GM19238 (cell line): ENCODE results near the gene CDH13.

Experiments used
- DNase-seq: peaks from one replicate; pipeline ENCODE4 v3.0.0; 2011; ENCODE audit warnings: low spot score; ENCODE audit not compliant: insufficient read length

The CDH13 gene

DNA sequence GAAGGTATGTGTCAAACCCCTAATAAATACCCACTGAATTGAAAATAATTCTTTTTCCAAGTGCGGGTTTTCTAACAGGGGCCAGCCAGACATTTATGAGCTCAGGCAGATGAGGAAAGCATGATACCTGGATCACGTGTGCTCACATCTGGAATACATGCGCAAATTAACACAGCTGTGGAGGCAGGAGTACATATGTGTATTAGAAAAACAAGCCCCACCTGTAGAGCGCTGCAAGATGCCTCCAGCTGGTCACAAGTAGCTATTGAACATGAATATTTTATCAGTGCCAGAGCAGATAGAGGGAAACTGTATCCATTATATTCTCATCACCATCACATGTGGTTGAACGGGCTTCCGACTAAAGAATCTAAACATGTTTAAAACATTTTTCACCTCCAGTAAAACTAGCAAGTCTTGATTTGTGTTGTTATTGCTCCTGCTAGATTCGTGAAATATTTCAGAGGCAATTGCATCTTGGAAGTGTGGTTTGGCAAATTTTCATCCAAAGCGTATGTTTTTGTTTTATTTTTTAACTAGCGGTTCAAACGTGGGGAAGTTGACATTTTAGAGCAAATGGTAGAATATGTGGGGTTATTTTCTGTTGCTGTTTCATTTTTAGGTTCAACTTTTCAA is 482.8 kb downstream of the CDH13 start:
- no peak for DNase-seq

DNA sequence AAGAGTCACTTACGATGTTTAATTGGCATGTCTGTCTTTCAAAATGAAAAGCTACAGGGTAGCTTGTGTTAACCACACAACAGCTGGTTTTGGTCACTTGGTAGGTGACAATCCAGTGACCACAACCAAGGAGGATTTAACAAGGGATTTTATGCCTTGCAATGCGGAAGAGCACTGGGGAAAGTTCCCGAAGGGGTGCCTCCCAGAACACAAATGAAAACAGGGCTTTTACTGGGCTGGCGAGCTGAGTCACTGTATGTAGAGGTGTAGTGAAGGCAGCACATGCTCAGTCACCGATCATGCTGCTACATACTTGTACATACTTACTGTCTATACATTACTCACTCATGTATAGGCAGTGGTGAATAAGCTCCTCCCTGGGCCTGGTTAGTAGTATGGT is 483.5 kb downstream of the CDH13 start:
- no peak for DNase-seq

DNA sequence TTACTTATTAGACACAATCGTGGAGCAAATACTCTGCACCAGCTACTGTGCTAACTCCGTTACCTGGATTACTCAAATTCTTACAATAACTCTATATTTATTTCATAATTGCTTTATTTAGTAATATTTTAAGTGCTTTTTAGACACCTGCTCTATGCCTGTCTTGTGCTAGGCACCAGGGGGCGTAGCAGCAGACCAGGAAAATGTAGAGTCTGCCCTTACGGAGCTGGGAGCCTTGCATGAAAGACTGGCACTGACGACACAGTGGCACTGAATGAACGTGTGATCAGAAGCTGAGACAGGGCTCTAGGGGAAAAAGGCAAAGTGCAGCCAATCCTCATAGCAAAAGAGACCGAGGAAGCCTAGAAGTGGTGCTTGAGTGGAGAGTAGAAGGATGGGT is 486.5 kb downstream of the CDH13 start:
- no peak for DNase-seq

DNA sequence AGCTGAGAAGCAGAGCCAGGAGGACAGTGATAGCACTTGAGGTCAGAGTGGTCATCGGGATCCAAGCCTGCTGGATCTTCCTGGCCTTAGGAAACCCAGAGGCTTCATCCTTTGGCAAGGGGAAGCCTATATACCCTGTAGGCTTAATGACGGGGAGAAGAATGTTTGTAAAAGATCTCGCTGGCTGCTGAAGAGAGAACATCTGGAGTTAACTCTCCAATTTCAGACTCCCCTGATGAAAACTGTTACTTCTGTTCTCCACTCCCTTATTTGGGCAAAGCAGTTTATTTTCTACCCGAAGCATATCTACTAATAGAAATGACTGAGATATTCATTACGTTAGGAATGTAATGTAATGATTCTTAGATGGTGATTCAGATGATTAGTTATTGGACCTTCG is 487.0 kb downstream of the CDH13 start:
- no peak for DNase-seq

DNA sequence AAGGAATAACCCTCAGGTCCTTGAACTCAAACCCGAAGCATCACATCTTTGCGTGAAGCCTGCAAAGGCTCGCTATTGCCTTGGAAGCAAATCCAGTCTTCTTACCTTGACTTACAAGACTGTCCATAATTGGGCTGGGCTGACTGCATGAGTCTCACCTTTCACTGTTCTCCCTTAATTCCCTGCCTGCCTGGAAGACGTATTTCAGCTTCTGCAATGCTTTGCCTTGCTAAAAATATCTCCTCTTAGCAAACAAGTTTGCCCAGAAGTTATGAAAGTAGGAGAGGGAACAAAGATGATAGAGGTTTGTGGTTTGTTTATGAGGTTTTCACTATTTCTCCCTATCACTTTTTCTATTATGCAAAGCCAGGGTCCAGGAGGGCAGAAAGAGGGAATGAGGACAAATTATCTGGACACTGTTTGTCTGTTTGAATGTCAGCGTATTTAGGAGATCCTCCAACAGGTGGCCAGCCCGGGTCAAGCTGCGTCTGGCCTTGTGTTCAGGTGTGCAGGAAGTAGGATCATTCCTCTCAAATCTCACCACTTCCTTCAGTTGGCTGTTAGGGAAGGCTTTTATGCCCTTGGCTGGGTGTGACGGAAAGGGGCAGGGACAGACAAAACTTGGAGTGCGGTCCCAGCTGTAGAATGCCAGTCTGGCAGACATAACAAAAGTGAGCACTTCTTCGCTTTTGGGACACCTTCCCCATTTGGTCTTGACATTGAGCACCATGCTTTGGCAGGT is 488.9 kb downstream of the CDH13 start:
- no peak for DNase-seq

DNA sequence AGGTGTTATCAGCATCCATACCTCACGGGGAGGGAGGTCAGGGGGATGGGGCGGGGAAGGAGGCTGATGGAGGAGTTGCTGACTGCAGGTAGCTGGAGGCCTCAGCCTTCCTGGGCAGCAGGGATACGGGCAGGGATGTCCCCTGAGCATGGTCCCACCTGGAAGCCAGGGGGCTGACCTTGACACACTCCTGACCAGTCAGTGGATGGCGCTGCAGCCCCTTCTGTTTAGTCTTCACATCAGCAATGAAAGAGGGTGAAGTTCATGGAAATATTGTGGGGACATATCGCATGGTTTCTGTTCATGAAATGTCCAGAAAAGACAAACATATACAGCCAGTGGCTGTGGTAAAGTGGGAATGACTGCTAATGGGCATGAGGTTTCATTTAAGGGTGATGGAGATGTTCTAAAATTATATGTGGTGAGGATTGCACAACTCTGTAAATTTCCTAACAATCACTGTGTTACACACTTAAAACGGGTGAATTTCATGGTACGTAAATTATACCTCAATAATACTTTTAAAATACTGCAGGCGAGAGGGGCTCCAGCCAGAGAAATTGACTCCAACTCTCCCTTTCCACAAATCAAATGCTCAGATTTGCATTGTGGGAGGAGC is 489.6 kb downstream of the CDH13 start:
- DNase-seq: no peak

DNA sequence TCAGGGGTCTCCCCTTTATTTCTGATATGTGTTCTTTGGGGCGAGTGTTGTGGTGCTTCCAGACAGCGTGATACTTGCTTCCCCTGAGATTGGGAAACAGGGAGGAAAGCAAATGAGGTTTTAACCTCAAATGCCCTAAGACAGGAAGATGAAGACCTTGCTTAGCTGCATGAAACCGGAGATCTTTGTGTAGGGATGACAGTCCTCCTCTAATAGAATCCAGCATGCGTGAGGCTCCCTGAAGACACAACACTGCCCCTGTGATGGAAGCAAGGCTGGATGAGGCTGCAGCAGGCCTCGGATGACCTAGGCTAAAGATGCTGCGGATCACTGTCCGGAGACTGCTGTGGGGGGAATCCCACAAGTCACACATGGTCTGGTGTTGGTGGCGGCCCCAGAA is 491.0 kb downstream of the CDH13 start:
- no peak for DNase-seq

DNA sequence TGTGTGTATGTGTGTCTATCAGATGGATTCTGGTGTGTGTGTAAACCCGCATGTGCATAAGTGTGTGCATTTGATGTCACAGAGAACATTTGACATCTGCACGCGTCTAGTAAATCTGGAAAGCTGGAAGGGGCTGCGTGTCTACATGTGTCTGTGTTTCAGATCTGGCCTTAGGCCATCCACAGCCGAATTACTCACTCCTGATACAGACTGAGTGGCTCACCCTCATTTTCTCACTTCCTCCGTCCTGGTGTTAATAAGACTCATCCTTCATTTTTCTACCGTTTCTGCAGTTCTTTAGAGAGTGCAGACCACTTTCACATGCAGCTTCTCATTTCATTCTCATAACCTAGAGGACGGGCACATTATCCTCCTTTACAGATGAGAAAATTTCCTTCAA is 491.6 kb downstream of the CDH13 start:
- DNase-seq: no peak

DNA sequence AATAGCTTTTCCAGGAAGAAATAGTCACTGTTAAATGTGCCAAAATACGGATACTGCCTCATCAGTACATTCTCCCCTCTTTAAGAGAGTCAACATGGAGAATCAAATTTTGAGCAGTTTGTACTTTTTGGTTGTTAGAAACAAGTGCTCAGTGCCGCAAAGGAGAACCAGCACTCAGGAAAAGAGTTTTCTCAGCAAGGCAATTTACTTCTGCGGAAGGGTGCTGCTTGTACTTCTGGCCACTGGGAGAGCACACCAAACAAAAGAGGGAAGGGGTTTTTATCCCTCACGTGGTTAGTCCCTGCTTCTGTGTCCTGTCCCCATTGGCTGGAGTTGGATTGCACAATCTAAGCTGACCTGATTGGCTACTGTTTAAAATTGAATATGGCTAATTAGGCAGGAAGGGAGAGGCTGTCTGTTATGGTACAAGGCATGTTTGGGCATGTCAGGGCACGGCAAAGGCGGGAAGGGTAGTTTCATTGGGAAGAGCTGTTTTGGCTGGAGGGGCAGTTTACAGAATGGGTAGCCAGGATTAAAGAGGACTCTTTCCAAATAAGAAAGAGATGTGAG is 499.3 kb downstream of the CDH13 start:
- DNase-seq: no peak

DNA sequence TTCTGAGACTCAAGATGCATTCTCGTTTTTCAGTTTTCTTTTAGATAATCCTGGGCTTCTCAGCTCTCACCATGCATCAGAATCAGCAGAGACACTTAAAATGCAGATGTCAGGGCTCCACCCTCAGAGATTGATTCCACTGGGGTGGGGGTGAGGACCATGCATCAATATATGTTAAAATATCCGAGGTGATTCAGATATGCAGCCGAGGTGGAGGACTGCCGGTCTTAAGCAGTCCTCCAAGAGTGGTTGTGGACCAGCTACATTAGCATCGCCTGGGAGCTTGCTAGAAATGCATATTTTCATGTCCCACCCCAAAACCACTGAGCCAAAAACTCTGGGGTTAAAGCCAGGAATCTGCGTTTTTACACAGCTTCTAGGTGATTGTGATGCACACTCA is 501.3 kb downstream of the CDH13 start:
- DNase-seq: no peak

DNA sequence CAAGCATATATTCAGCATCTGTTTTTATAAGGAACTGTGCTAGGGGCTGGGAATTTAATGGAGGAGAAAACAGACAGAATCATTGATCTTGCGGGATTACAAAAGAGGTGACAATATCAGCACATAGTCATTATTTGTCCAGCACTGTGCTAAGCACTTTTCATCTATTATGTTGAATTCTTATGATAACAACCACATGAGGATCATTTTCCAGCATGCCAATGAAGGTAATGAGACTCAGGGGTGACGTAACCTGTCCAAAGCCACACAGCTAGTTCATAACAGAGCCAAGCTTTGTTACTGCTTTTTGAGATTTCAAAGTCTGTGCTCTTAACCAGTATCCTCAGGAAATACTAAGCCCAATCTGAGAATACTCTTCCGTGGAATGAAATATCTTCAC is 503.3 kb downstream of the CDH13 start:
- no peak for DNase-seq

DNA sequence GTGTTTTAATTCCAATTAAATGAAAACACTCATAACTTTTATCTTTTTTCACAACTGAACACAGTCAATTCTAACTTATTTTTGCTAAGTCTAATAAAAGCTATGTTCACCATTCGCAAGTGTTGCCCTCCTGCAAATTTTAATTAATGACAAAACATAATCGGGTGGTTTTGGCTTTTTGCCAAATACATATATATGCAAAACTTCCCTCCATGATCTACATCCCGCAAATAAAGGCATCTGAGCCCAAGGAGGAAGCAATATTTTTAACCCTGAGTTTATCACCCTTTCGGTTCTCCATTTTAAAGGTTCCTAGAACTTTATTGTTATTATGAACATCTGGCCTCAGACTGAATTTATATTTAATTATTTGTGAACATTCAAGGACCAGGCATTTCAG is 507.9 kb downstream of the CDH13 start:
- no peak for DNase-seq

DNA sequence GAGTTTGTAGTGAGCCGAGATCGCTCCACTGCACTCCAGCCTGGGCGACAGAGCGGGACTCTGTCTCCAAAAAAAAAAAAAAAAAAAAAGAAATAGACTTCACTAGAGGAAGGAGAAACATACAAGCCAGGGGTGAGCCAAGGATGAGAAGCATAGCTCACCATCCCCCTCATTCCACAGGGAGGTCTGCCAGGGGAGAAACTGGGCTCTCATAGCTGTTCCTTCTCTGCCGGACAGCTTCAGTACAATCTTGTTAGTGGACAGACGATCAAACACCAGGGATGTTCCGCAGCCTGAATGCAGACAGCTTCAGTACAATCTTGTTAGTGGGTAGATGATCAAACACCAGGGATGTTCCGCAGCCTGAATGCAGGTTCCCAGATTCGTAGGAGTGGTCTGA is 509.6 kb downstream of the CDH13 start:
- DNase-seq: no peak

DNA sequence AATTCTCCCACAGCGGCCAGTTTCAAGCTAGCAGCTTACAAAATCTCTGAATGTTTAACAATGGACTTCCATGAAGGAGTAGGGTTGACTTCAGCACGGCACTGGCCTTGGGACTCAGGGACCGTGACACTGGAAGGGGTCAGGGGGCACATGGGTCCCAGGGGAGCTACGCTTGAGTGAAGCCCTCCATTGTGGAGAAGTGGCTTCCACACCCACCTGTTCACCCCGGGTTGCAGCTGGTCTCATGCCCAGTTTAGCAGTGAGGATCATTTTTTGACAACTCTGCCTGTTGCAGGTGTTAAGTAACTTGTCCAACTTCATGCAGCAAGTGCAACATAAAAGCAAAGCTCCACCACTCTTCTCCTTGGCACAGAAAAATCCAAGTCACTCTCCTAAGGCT is 510.2 kb downstream of the CDH13 start:
- DNase-seq: no peak

DNA sequence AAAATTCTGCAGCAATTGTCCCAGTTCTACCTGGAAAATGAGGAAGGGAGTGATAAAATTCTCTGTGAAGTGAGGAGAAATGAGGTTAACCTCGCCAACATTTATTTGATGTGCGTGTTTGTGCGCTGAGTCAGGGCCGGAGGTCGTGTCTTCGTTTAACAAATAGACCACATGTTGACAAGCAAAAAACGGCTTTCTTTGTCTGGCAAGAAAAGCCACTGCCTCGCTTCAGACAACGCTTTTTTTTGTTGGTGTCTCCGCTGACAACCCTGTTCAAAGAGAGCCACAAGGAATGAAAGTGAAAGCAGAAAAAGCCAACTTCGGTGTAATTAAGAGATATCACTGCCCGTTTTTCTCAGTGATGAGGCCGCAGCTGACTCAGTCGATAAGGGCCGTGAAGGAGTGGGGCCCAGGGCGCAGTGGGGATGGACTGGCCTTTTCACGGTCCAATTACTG is 510.6 kb downstream of the CDH13 start:
- no peak for DNase-seq

DNA sequence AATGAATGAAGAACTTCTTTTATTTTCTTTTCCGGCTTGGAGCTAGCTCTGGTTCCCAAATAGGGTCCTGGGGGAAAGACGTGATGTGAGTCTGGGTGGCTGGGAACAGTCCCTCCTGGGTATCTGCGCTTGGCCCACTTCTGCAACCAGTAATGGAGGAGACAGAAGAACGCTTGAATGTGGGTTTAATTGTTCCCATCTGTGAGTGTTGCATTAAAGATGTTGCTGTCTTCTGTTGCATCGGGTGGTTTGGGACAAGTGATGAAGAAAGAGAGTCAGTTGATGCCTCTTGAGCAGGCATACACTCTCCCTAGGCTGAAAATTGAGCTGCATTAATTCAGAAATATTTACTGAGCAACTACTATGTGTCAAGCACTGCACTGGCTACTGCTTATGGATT is 511.1 kb downstream of the CDH13 start:
- no peak for DNase-seq

DNA sequence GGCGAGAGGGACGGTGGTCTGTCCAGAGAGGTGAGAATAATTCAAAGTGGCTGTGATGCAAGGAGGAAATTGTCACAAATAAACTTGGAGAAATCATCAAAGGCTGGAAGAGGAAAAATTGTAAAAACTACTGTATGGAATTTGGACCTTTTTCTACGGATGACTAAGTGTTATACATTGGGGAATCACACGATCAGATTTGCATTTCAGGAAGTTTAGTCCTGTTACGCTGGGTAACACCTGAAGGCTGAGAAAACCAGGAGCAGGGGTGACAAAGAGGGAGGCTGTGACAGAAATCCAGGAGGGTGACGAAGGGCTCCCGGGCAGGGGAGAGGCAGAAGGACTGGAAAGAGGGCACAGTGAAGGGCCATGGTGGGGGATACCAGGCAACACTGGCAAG is 511.7 kb downstream of the CDH13 start:
- no peak for DNase-seq

DNA sequence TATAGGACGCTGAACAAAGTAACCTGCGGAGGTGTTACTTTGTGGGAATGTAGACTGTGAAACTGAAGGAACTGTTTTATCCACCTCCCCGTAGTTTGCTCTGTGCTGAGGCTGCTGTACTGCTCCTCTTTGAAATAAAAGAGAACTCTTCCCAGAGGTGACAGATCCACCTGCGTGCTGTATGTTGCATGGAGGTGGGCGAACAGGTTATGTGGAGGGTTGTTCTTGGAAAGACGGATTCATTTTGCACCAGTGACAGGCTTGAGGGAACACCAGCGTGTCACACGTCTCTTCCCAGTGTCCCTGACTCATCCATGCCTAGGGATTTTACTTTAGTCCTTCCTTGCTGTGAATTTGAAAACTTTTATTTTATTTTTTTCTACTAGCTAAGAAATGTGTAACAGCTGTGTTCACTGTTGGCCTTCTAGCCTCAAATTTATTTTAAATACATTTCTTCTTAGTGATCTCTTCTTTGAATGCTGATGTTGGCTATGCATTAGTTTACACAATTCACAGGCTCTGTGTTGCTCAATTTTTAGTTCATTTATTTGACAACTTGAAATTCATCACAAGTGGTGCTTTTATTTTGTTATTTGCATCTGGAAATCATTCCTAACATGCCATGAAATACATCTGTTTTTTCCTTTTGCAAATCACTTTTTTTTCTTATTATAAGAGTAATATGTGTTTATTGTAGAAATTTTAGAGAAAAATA is 512.4 kb downstream of the CDH13 start:
- DNase-seq: no peak

DNA sequence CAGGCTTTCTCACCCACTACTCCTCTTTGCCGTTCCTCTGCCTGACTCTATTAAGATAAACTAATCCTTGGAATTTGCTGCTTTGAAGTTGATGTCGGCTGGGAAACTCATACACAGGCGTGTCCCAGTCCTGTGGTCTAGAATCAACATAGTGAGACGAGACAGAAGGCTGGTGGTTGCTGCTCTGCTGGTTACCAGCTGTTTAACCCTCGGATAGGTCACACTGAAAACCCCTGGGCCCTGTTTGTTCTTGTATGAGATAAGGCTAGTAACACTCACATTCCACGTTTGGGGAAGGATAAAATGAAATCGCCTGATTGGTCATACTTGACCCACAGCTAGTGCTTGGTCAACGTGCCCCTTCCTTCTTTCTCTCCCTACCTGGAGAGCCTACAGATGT is 517.0 kb downstream of the CDH13 start:
- no peak for DNase-seq

DNA sequence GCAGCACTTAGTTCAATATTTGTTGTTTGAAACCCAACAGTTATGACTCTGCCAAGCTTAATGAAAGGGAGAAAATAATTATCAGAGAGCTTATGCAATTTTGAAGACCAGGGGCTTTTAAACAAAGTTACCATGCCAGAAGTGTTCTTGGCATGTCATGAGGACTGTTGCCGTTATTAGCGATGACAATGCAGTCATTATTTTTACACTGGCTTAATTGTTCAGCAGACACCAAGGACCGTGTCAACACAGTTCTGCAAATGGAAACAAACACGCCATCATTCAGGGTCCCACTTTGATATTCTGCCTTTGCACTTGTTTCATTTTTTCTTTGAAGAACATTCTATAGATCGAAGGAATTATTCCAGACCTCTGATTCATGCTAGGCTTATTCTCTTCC is 518.5 kb downstream of the CDH13 start:
- DNase-seq: no peak

DNA sequence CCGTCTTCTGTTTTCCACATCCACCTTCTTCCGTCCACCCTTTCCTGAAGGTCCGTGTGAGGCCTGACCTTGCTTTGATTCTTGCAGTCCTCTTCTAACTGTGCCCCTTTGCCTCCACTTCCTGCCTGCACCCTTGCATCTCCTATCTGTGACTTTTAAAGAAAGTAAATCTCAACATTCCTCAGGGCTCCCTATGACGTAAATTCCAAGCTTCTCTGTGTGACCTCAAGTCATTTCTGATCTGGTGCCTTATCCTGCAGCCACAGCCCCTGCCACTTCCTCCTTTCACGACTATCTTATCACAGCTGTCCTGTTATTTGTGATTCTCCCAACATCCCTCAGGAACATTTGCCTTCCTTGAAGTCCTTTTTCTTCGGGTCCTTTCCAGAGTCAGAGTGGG is 520.5 kb downstream of the CDH13 start:
- DNase-seq: no peak
